ENCODE results near the gene GSPT1.

GSPT1 gene

GRCh38 chr16:11892761-11893160, 23.0 kb downstream of the GSPT1 start:
- TF ChIP-seq CTCF (IDR thresholded peaks at IDR 0.05) = no peak

DNA sequence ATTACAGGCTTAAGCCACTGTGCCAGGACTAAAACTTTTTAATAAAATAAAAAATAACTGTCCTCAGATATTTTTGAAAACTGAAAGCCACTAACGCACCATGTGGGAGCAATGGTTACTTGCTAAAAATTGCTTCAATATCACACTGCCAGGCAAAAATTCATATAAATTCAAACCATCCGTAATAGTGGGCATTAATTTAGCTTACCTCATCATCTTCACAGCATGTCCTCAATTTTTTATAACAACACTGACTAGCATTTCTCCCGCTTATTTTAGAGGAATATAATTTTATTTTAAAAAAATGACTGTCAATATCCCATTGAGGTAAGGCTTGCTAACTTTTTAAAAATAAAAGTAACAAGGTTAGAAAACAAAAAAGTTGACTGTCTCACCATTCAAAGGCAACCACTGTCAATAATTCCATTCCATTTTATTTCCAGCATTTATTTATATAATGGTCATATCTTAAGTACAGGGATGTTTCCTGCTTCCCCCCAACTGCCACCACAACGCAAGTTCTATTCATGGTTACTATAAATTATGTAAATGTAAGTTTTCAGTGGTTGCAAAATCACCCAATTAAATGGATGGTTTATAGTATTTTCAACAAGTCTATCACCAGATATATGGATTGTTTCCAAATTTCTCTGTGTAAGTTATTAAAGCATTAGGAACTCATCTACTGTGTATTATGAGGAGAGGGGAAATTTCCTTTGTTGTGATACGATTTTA, 25.4 kb downstream of the GSPT1 start:
- TF ChIP-seq CTCF (IDR thresholded peaks at IDR 0.05) = no peak

DNA sequence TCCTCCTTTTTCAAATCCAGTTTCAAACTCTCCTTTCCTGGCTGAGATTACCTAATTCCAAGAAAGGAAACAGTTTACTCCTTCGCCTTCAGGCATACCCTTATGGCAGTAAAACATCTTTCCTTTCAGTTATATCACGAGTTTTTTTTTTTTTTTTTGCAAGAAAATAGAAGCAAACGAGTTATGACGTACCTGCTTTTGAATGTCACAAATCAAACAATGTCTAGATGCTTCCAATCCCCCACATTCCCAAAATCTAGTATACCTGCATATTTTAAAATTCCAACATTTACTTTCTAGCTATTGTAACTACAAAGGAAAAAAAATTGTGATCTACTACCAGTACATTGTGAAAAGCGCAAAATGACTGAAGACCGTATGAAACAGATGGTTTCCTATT, 28.9 kb downstream of the GSPT1 start:
- no peak for TF ChIP-seq CTCF (IDR thresholded peaks at IDR 0.05)

GRCh38 chr16:11884035-11884434, 31.7 kb downstream of the GSPT1 start:
- TF ChIP-seq CTCF (IDR thresholded peaks at IDR 0.05) = no peak

- no peak for TF ChIP-seq CTCF (IDR thresholded peaks at IDR 0.05)
Measured at GRCh38 chr16:11880007-11880406, 35.7 kb downstream of the GSPT1 start.

GRCh38 chr16:11877374-11877773, 38.4 kb downstream of the GSPT1 start:
- no peak for TF ChIP-seq CTCF (IDR thresholded peaks at IDR 0.05)

- TF ChIP-seq CTCF (IDR thresholded peaks at IDR 0.05) = no peak
Measured at GRCh38 chr16:11876306-11876705, 39.5 kb downstream of the GSPT1 start.

DNA sequence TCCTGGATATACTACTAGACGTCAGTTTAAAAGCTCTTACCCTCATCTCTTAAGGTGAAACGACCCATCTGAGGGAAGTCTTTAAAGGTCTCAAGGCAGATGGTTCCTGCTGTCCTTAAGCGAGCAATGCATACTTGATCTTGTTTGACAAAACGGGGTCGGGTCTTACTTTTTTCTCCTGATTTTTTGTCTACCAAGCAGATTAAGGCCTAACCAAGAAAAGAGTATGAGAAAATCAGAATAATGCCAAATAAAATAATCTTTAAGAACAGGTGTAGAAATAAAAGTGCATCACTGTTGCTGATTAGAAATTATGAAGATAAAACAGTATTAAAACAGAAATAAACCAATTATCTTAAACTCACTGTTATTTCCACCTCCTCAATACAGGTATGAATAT, 40.0 kb downstream of the GSPT1 start:
- no peak for TF ChIP-seq CTCF (IDR thresholded peaks at IDR 0.05)

All from LNCAP (cell line).